Stimulated activated CD8-positive, alpha-beta memory T cell treated with anti-CD3 and anti-CD28 coated beads, Interleukin-7, amount 100 ng/mL, for 48 hours (primary cell): Measurements from ENCODE around the gene PPP1R12B.
"Not testable (repeated sequence)": the region's sequence is repeated elsewhere in the genome, so short reads cannot be mapped to it uniquely, and the experiment has no call there.

Source experiments
- DNase-seq, 2 donors: peaks; one replicate each; pipeline ENCODE4 v3.0.0-alpha.2; 2020; ENCODE audit warnings: low read depth in 1 of 2; ENCODE audit errors: extremely low read depth in 1 of 2

Gene PPP1R12B

GRCh38 chr1:202343652-202344349 is 4.7 kb upstream of the PPP1R12B start:
- no peak for DNase-seq

GRCh38 chr1:202348005-202348508 is 442 bp upstream of the PPP1R12B start:
- no peak for DNase-seq

GRCh38 chr1:202349206-202349928 is 868 bp downstream of the PPP1R12B start:
- no peak for DNase-seq

- DNase-seq, result no peak
Measured at GRCh38 chr1:202351725-202352124, 3.2 kb downstream of the PPP1R12B start.

- not testable (repeated sequence) for DNase-seq
Measured at GRCh38 chr1:202352583-202353197, 4.2 kb downstream of the PPP1R12B start.

- no peak for DNase-seq
Measured at GRCh38 chr1:202355944-202356553, 7.5 kb downstream of the PPP1R12B start.

- no peak for DNase-seq
Measured at GRCh38 chr1:202357506-202357905, 9.0 kb downstream of the PPP1R12B start.

GRCh38 chr1:202361224-202361623 is 12.7 kb downstream of the PPP1R12B start:
- no peak for DNase-seq

- DNase-seq, result no peak
Measured at GRCh38 chr1:202361701-202362100, 13.2 kb downstream of the PPP1R12B start.

- DNase-seq, result no peak
Measured at GRCh38 chr1:202362212-202362611, 13.7 kb downstream of the PPP1R12B start.

- no peak for DNase-seq
Measured at GRCh38 chr1:202365092-202365815, 16.8 kb downstream of the PPP1R12B start.

GRCh38 chr1:202367271-202367670 is 18.8 kb downstream of the PPP1R12B start:
- no peak for DNase-seq

GRCh38 chr1:202370906-202371305 is 22.4 kb downstream of the PPP1R12B start:
- DNase-seq, result not testable (repeated sequence)

GRCh38 chr1:202374099-202374498 is 25.6 kb downstream of the PPP1R12B start:
- no peak for DNase-seq

GRCh38 chr1:202375175-202375574 is 26.7 kb downstream of the PPP1R12B start:
- DNase-seq, result not testable (repeated sequence)

GRCh38 chr1:202376247-202376646 is 27.7 kb downstream of the PPP1R12B start:
- DNase-seq, result no peak

- peak in 1 of 2 donors; percentile 1 for DNase-seq
Measured at GRCh38 chr1:202379884-202380529, 31.5 kb downstream of the PPP1R12B start.

- DNase-seq, result not testable (repeated sequence)
Measured at GRCh38 chr1:202380535-202380934, 32.0 kb downstream of the PPP1R12B start.

- DNase-seq, result not testable (repeated sequence)
Measured at GRCh38 chr1:202381867-202382266, 33.4 kb downstream of the PPP1R12B start.

- DNase-seq, result not testable (repeated sequence)
Measured at GRCh38 chr1:202395831-202396230, 47.3 kb downstream of the PPP1R12B start.
